Psoas muscle (tissue), 8 donors: ENCODE data around the gene GNAI2. TPM values are rescaled to one million over a fixed set of nuclear protein-coding genes. Genes with fewer than 3 reads are reported as not detected.
A peak's percentile ranks its signal among the peaks of the same experiment; 100 is the strongest.
"Not testable (repeated sequence)": the region's sequence is repeated elsewhere in the genome, so short reads cannot be mapped to it uniquely, and the experiment has no call there.

Source experiments
- ATAC-seq, 4 donors: fragments of 200-7000 bp; cut with Tn5 transposase; one replicate each; pipeline ENCODE4 v1.9.1; 2020; ENCODE audit warnings: moderate library complexity in 3 of 4, mild to moderate bottlenecking in 2 of 4
- DNase-seq, 2 donors: peaks; one replicate each; pipeline ENCODE4 v3.0.0-alpha.2; 2020
- H3K27ac ChIP-seq: fragments of 200-600 bp; one replicate; pipeline ENCODE4 v1.8.0; 2022
- H3K27me3 ChIP-seq, 3 donors: fragments of 200-600 bp in 1 of 3; one replicate each; pipeline versions ENCODE4 v1.6.1 to v1.8.0; 2013 to 2022; ENCODE audit warnings: low read length in 2 of 3, mild to moderate bottlenecking in 2 of 3, moderate library complexity in 1 of 3; ENCODE audit not compliant: insufficient read depth in 3 of 3
- H3K36me3 ChIP-seq, 2 donors: fragments of 200-600 bp in 1 of 2; one replicate each; pipeline versions ENCODE4 v1.6.1 to v1.8.0; 2013 to 2022; ENCODE audit warnings: low read depth in 1 of 2, mild to moderate bottlenecking in 1 of 2, moderate library complexity in 1 of 2; ENCODE audit not compliant: insufficient read depth in 1 of 2
- H3K4me1 ChIP-seq: fragments of 200-600 bp; one replicate; pipeline ENCODE4 v1.8.0; 2022
- H3K4me3 ChIP-seq: fragments of 200-600 bp; one replicate; pipeline ENCODE4 v1.8.0; 2022; ENCODE audit warnings: mild to moderate bottlenecking
- H3K9me3 ChIP-seq: fragments of 200-600 bp; one replicate; pipeline ENCODE4 v1.8.0; 2022
- WGBS, 3 donors: extraction: QIAGEN DNeasy Blood & Tissue Kit; methylation state at CpG; one replicate each; pipeline versions ENCODE4 v1.1.6 to v1.1.7; 2013; 5-methylcytosine and 5-hydroxymethylcytosine counted together
- intact Hi-C, 2 donors: fragments of 100-400 bp; cut with DNase I; formaldehyde crosslinking; loops; one replicate each; pipeline versions ENCODE4 v1.11.0 to v1.14.2; 2022
- polyA plus RNA-seq, 3 donors: library from polyadenylated mRNA; stranded (reverse); fragments of 200-250 nt; gene quantifications; one replicate each; pipeline ENCODE4 v1.2.3, GENCODE V29; 2013
- total RNA-seq, 4 donors: library from RNA; stranded (reverse); fragmentation: NEBNext Ultra II Directional in 2 of 4; extraction: Animal tissue kit (Norgen Biotek cat#: 25700) in 2 of 4; gene quantifications; one replicate each; pipeline versions ENCODE4 v1.2.1 to v1.2.4, GENCODE V29; 2021 to 2023
- TF ChIP-seq, protein P1 (sequence below): fragments of 200-600 bp; IDR thresholded peaks from one replicate; pipeline ENCODE4 v1.8.0; 2022; ENCODE audit warnings: antibody characterized with exemption
- donor health status: healthy with polysubstance abuse.
- donor health status: DM: no; HTN: no; CAD: no; lungs with moderate emphysema.
- donor health status: Bipolar disorder and iron deficiency.
- donor health status: healthy.
- donor health status: DM: yes; HTN: yes; CAD: no.
- donor health status: DM: no; HTN: no; CAD: no.
- donor health status: DM: no; HTN: no; CAD: no.
- donor health status: DM: yes; HTN: yes; CAD: no.

The GNAI2 gene
- total and polyA plus RNA-seq, 7 donors = 39.4 to 93.9 (median 57.6) TPM

DNA sequence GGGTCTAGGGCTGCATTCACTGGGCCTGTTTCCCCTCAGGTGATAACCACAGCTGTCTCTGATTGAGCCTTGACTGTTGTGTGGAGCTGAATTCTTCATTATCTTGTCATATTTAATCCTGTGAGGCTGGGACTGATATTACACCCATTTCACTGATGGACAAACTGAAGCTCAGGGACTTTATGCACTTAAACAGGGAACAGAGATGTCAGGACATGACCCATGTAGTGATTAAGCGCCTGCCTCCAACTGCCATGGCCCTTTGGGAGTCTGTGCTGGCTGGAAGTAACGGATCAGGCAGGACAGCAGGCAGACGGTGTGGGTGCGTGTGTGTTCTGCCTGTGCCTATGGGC is 7.5 kb downstream of the GNAI2 start:
- intact Hi-C loops = no loop called here

DNA sequence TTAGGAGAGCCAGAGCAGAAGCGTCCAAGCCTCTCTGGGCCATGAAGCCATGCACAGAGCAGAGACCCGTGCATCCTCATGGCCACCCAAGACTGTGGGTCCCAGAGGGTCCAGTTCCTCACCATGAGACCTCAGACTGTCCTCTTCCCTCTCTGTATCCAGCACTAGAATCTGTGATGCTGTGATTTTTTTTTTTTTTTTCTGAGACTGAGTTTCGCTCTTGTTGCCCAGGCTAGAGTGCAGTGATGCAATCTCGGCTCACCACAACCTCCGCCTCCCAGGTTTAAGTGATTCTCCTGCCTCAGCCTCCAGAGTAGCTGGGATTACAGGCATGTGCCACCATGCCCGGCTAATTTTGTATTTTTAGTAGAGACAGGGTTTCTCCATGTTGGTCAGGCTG is 8.8 kb downstream of the GNAI2 start:
- WGBS, 3 donors = 69 to 82% (median 78%) methylated on average over 5 to 6 of the region's 6 CpGs
- ATAC-seq, H3K36me3 ChIP-seq, DNase-seq, H3K27me3 ChIP-seq, H3K9me3 ChIP-seq, intact Hi-C loops: not testable (repeated sequence)
- Histone ChIP-seq H3K27ac (peak overlapping the region; percentile 80), H3K4me1 (peaks cover 56% of the 10 kb centered on the region), H3K4me3 (peak overlapping the region; percentile 82)

More for the DNA sequence above, 7.5 kb downstream of the GNAI2 start:
- TF ChIP-seq, protein P1, sequence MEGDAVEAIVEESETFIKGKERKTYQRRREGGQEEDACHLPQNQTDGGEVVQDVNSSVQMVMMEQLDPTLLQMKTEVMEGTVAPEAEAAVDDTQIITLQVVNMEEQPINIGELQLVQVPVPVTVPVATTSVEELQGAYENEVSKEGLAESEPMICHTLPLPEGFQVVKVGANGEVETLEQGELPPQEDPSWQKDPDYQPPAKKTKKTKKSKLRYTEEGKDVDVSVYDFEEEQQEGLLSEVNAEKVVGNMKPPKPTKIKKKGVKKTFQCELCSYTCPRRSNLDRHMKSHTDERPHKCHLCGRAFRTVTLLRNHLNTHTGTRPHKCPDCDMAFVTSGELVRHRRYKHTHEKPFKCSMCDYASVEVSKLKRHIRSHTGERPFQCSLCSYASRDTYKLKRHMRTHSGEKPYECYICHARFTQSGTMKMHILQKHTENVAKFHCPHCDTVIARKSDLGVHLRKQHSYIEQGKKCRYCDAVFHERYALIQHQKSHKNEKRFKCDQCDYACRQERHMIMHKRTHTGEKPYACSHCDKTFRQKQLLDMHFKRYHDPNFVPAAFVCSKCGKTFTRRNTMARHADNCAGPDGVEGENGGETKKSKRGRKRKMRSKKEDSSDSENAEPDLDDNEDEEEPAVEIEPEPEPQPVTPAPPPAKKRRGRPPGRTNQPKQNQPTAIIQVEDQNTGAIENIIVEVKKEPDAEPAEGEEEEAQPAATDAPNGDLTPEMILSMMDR = no peak
- ATAC-seq = no peak
- peaks cover 52% of the 10 kb centered on the region for H3K4me1 ChIP-seq
- peak overlapping the region; percentile 74 for H3K27ac ChIP-seq
- no peak for DNase-seq
- H3K4me3 ChIP-seq = peak overlapping the region; percentile 29
- H3K27me3 ChIP-seq = no peaks in the 10 kb centered on the region
- no peaks in the 10 kb centered on the region for H3K36me3 ChIP-seq
- H3K9me3 ChIP-seq = no peaks in the 10 kb centered on the region
- WGBS, 3 donors = 68 to 69% (median 68%) methylated on average over 4 of the region's 4 CpGs

DNA sequence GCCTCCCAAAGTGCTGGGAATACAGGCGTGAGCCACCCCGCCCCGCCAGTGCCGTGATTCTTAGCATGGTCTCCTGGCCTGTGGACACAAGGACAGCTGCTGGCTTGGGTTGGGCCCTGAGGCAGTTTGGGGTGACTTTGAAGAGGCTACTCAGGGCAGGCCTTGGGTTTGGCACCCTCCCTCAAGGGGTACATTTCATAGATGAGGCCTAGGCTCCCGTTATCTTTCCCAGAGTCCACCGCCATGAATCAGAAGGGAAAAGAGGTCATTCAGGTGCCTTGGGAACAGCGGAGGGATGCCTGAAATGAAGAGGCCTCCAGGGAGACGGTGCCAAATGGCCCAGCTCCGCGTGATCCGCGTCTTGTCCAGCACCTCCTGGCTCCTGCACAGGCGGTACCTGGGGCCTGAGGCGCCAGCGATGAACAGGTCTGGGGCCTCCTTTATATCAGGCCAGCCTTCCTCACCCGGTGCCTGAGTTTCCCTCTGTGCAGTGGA is 9.3 kb downstream of the GNAI2 start:
- no peak for ATAC-seq
- TF ChIP-seq, protein P1 = no peak

DNA sequence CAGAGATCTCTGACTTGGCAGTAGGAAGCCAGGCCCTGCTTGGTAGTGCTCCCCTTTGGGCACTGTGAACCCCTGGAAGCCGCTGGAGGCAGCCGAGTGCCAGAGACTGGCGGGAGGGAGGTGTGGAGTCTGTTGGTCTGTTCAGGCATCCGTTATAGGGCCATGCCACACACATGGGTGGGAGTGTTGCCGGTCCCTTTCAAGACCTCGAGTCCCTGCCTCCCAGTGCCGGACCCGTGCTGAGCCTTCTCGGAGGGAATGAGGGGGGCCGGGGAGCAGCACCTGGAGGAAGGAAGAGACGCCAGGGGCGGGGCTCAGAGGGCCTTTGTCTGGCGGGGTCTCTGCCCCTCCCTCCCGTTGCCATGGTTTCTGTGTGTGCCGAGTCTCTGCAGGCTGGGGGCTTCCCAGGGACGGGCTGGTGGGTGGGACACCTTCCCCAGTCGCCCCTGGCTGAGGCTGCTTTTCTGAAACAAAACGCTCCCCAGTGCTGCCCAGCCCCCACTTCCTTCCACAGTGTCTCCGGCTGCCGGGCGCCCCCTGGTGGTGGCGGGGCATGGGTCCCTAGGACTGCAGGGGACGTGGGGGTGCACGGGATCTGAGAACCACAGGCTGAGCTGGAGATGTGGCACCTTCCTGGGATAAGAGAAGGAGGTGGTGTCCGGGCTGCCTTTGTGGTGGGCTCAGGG is 10.0 kb downstream of the GNAI2 start:
- Histone ChIP-seq H3K36me3 (no peaks in the 10 kb centered on the region), H3K27me3 (no peaks in the 10 kb centered on the region), H3K9me3 (no peaks in the 10 kb centered on the region), H3K27ac (peak overlapping the region; percentile 80), H3K4me1 (peaks cover 67% of the 10 kb centered on the region), H3K4me3 (peak overlapping the region; percentile 82)
- ATAC-seq (peak; percentile 83 to 91 (median 89)), DNase-seq (peak; percentile 94 to 96)
- TF ChIP-seq, protein P1 = peak; percentile 98
- intact Hi-C loops = loop anchor here (2.0 kb wide), 1 partner anchor 19 kb away; no protein-coding TSS in a partner anchor
- WGBS, 3 donors = 2 to 3% (median 3%) methylated on average over 24 to 25 of the region's 25 CpGs

More for the DNA sequence above, 9.3 kb downstream of the GNAI2 start:
- Histone ChIP-seq H3K36me3 (no peaks in the 10 kb centered on the region), H3K9me3 (no peaks in the 10 kb centered on the region), H3K4me3 (peak overlapping the region; percentile 82), H3K27me3 (no peaks in the 10 kb centered on the region), H3K27ac (peak overlapping the region; percentile 80), H3K4me1 (peaks cover 60% of the 10 kb centered on the region)
- intact Hi-C loops = no loop called here
- WGBS, 3 donors = 61 to 68% (median 67%) methylated on average over 16 of the region's 16 CpGs
- DNase-seq = no peak

DNA sequence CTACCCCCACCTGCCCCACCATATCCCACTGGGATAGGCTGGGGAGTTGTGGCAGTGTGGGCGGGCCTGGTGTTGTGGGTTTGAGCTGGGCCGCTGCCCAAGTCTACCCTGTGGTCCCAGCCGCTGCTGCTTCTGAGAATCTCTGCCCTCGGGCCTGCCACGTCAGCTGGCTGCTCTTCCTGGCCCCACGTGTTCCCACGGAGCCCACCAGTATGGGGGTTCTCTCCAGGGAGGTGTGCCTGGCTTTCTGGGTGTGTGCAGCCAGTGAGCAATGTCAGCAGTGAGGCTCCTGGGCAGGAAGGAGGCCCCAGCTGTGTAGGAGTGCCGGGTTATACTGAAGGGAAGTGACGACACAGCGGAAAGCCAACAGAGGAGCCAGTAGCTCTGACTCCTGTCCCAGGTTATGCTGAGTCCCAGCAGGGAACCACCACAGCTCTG is 10.5 kb downstream of the GNAI2 start:
- H3K27me3 ChIP-seq = no peaks in the 10 kb centered on the region
- H3K27ac ChIP-seq = peak overlapping the region; percentile 80
- H3K36me3 ChIP-seq = no peaks in the 10 kb centered on the region
- intact Hi-C loops = loop anchor here (2.0 kb wide), 1 partner anchor 20 kb away; no protein-coding TSS in a partner anchor
- peak in 1 of 2 donors; percentile 51 for DNase-seq
- peak; percentile 12 to 29 (median 21) for ATAC-seq
- peak overlapping the region; percentile 82 for H3K4me3 ChIP-seq
- H3K4me1 ChIP-seq = peaks cover 69% of the 10 kb centered on the region
- TF ChIP-seq, protein P1 = no peak
- 22 to 33% (median 30%) methylated on average over 7 to 10 of the region's 10 CpGs for WGBS, 3 donors
- H3K9me3 ChIP-seq = no peaks in the 10 kb centered on the region
